Activated CD8-positive, alpha-beta memory T cell treated with anti-CD3 and anti-CD28 coated beads, Interleukin-2, amount 10 ng/mL, durations not matched to agents 7 days and 5 days (primary cell): Measurements from ENCODE around the gene TBX3. TPM values are rescaled to one million over a fixed set of nuclear protein-coding genes. Genes with fewer than 3 reads are reported as not detected.

ENCODE experiments used
- ATAC-seq: fragments of 150-1000 bp; cut with Tn5 transposase; one replicate; pipeline ENCODE4 v1.10.0; 2021; ENCODE audit warnings: moderate library complexity
- CTCF ChIA-PET: fragments of 350-600 bp; sonication (Branson Sonifier 250); formaldehyde crosslinking; loops from one replicate; lab custom pipeline; 2021; ENCODE audit warnings: antibody characterized with exemption; lab: Charles Lee
- DNase-seq: peaks from one replicate; pipeline ENCODE4 v3.0.0-alpha.2; 2020
- H3K27ac Mint-ChIP-seq: one replicate; pipeline ENCODE4 v1.8.0; 2021; ENCODE audit warnings: mild to moderate bottlenecking, mixed read lengths
- H3K27me3 Mint-ChIP-seq: one replicate; pipeline ENCODE4 v1.8.0; 2021; ENCODE audit warnings: mixed read lengths
- H3K36me3 Mint-ChIP-seq: one replicate; pipeline ENCODE4 v1.8.0; 2021; ENCODE audit warnings: mild to moderate bottlenecking, mixed read lengths
- H3K4me1 Mint-ChIP-seq: one replicate; pipeline ENCODE4 v1.8.0; 2021; ENCODE audit warnings: mixed read lengths
- H3K4me3 Mint-ChIP-seq: one replicate; pipeline ENCODE4 v1.8.0; 2021; ENCODE audit warnings: mild to moderate bottlenecking, moderate library complexity, mixed read lengths
- H3K9me3 Mint-ChIP-seq: one replicate; pipeline ENCODE4 v1.8.0; 2022; ENCODE audit warnings: low read depth, mixed read lengths
- total RNA-seq, 2 experiments: library from RNA; stranded (reverse); gene quantifications; one replicate each; pipeline ENCODE4 v1.2.3, GENCODE V29; 2021

The TBX3 gene
- total RNA-seq, 2 experiments from 2014 or later = not detected

DNA sequence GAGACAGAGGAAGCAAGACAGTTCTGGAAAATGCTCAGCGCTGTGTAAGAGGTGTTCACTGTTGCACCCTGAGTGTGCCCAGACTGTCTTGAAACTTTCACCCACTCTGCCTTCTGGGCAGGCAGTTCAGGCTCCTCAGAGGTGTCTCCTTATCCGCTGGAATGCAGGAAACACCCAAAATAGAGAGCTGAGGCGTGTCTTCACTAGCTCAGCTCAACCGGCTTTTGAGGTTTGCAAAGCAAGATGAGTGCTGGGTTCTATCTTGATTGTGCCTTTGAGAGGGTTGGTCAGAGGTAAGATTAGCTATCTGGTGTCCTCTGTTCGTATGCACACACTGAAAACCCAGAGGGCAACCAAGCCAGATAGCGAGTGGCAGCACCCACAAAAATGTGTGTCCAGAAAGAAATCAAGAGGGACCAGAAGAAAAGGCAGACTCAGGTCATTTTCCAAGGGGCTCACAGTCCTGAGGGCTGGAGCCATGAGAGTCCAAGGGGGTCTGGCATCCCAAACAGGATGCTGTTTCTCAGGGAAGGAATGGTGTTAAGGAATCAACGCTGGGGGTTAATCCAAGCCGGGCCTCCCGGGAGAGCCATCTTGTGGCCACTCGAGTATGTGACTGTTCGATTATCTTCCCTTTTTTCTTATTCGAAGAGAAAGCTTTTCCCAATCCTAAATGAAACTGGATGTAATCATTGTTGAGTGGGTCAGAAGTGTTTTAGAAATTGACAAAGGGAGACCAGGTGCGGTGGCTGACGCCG lies 47.1 kb downstream of the TBX3 start:
- Mint-ChIP-seq H3K27ac (no peak overlapping the region), H3K9me3 (no peaks in the 10 kb centered on the region), H3K4me3 (no peak overlapping the region), H3K4me1 (no peaks in the 10 kb centered on the region), H3K27me3 (peaks cover 2% of the 10 kb centered on the region), H3K36me3 (no peaks in the 10 kb centered on the region)
- CTCF ChIA-PET = interaction anchor here (1.0 kb wide), 1 partner anchor 12 kb away, joined by 3 read pairs; no protein-coding TSS in a partner anchor
- DNase-seq (no peak), ATAC-seq (no peak)

DNA sequence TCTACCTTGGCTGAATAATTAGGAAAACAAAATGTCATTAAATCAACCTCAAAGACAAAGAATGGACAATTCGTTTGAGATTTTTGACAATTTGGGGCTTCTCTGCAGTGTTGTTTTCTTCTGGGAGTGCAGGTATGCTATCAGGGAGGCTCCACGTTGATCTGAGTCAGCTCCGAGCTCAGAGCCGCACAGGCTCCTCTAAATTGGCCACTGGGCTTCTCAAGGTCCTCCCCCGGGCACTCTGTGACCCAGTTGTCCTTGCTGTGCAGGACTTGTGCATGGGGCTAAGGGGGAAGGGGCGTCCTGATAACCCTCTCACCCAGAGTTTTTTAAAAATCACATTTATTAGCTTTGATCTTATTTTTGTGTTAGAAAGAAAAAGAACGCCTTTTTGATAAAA lies 52.7 kb downstream of the TBX3 start:
- DNase-seq (no peak), ATAC-seq (no peak)
- Mint-ChIP-seq H3K27ac (no peak overlapping the region), H3K4me3 (no peak overlapping the region), H3K9me3 (no peaks in the 10 kb centered on the region), H3K36me3 (no peaks in the 10 kb centered on the region), H3K27me3 (no peaks in the 10 kb centered on the region), H3K4me1 (no peaks in the 10 kb centered on the region)
- CTCF ChIA-PET = no interaction called here

DNA sequence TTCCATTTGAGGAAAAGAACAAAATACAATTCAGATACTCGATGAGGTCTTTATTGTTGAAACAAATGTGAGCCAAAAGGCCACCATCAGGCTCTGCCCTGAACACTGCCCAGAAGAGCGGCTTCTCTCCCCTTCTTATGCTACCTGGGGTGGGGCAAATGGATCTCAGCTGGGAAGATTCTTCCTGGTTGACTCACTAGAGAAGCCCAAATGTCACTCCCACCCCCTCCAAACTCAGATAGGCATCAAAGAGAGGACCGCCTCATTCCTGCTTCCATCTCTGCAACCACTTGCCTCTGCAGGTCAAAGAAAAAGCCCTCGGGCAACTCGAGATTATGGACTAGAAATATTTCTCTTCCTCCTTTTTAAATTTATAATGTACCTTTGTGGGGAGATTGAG lies 55.8 kb downstream of the TBX3 start:
- CTCF ChIA-PET = no interaction called here
- no peaks in the 10 kb centered on the region for H3K27me3 Mint-ChIP-seq
- no peaks in the 10 kb centered on the region for H3K9me3 Mint-ChIP-seq
- no peak overlapping the region for H3K27ac Mint-ChIP-seq
- DNase-seq = no peak
- no peaks in the 10 kb centered on the region for H3K36me3 Mint-ChIP-seq
- H3K4me3 Mint-ChIP-seq = no peak overlapping the region
- H3K4me1 Mint-ChIP-seq = no peaks in the 10 kb centered on the region
- ATAC-seq = no peak

DNA sequence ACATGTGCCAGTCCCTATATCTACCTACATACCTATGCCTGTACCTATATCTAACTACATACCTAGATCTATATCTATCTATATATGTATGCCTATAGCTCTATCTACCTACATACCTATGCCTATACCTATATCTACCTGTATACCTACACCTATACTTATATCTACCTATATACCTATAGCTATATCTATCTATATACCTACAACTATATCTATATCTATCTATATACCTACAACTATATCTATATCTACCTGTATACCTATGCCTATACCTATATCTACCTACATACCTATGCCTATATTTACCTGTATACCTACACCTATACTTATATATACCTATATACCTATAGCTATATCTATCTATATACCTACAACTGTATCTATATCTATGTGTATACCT lies 56.6 kb downstream of the TBX3 start:
- ATAC-seq (no peak), DNase-seq (no peak)
- no peaks in the 10 kb centered on the region for H3K9me3 Mint-ChIP-seq
- H3K4me3 Mint-ChIP-seq = no peak overlapping the region
- H3K4me1 Mint-ChIP-seq = no peaks in the 10 kb centered on the region
- CTCF ChIA-PET = no interaction called here
- H3K27me3 Mint-ChIP-seq = no peaks in the 10 kb centered on the region
- H3K36me3 Mint-ChIP-seq = no peaks in the 10 kb centered on the region
- no peak overlapping the region for H3K27ac Mint-ChIP-seq

DNA sequence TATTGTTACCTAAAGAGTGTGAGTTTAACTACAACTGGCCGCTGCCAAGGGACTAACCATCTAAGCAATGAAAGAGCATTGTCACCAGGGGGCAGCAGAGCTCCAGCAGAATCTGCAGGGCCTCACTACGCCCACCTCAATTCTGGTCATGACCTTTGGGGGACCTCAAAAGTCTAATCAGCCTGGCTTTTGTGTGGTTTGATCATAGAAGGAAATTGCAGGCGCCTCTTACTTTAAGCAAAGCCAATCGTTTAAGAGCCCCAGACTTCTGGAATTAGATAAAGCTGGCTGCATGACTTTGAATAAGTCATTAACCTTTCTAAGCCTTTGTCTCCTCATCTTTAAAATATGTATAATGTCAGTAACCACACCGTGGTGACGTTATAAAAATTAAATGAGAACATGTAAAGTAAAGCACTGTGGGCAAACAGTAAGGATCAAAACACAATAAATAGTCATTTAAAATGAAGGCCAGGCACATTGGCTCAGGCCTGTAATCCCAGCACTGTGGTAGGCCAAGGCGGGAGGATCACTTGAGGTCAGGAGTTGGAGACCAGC lies 58.6 kb downstream of the TBX3 start:
- CTCF ChIA-PET = interaction anchor here (0.7 to 1.0 kb wide), 2 partner anchors 12 to 576 kb away, joined by 3 read pairs; no protein-coding TSS in a partner anchor
- no peaks in the 10 kb centered on the region for H3K9me3 Mint-ChIP-seq
- ATAC-seq = no peak
- peak; percentile 47 for DNase-seq
- no peak overlapping the region for H3K27ac Mint-ChIP-seq
- no peaks in the 10 kb centered on the region for H3K4me1 Mint-ChIP-seq
- H3K36me3 Mint-ChIP-seq = no peaks in the 10 kb centered on the region
- no peaks in the 10 kb centered on the region for H3K27me3 Mint-ChIP-seq
- no peak overlapping the region for H3K4me3 Mint-ChIP-seq

DNA sequence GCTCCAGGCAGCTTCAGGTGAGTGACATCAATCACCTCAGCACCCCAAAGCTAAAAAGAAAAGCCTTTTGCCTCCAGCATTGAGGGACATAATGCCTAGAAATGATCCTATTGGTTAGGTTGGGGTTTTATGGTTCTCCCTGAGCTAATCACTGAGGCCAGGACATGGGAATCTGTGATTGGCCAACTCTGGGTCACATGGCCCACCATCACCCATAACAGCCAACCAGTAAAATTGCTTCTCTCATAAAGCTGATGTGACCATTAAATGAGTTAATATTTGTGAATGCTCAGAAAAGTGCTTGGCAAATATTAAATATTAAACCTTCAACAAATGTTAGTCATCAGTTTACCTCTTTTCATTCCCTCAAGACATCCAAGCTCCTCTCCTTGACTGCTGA lies 60.2 kb downstream of the TBX3 start:
- no peaks in the 10 kb centered on the region for H3K4me1 Mint-ChIP-seq
- H3K27ac Mint-ChIP-seq = no peak overlapping the region
- no peak for DNase-seq
- H3K36me3 Mint-ChIP-seq = no peaks in the 10 kb centered on the region
- no peak for ATAC-seq
- H3K9me3 Mint-ChIP-seq = no peaks in the 10 kb centered on the region
- H3K27me3 Mint-ChIP-seq = no peaks in the 10 kb centered on the region
- H3K4me3 Mint-ChIP-seq = no peak overlapping the region
- CTCF ChIA-PET = no interaction called here
